ENCODE data around the gene NVL. TPM values are rescaled to one million over a fixed set of nuclear protein-coding genes. Genes with fewer than 3 reads are reported as not detected.

Gene NVL
- total RNA-seq = 10 to 100 TPM; 42.4 TPM
- polyA plus RNA-seq (2013, experiment 1 of 2) = 41.4 TPM
- 40.3 TPM for polyA plus RNA-seq (2013, experiment 2 of 2)
- long read RNA-seq, experiment 1, partial matches to known transcripts = 8 of 10 reads
- long read RNA-seq, experiment 1, other reads (novel, unspliced or antisense) = 1 of 10 reads
- long read RNA-seq, experiment 2, transcript NVL-216 (24 exons, 3,003 nt) = minor isoform, 5 of 61 reads
- long read RNA-seq, experiment 2, transcript NVL-201 (23 exons, 3,123 nt) = major isoform, 36 of 61 reads
- long read RNA-seq, experiment 2, partial matches to known transcripts = 2 of 61 reads
- long read RNA-seq, experiment 2, other reads (novel, unspliced or antisense) = 17 of 61 reads
- long read RNA-seq, experiment 3, transcript NVL-216 (24 exons, 3,003 nt) = minor isoform, 12 of 212 reads
- long read RNA-seq, experiment 3, transcript NVL-201 (23 exons, 3,123 nt) = major isoform, 115 of 212 reads
- long read RNA-seq, experiment 3, transcript NVL-203 (22 exons, 2,832 nt) = minor isoform, 15 of 212 reads
- long read RNA-seq, experiment 3, partial matches to known transcripts = 15 of 212 reads
- long read RNA-seq, experiment 3, other reads (novel, unspliced or antisense) = 52 of 212 reads
- long read RNA-seq, experiment 4, transcript NVL-201 (23 exons, 3,123 nt) = major isoform, 9 of 27 reads
- long read RNA-seq, experiment 4, partial matches to known transcripts = 14 of 27 reads
- long read RNA-seq, experiment 4, other reads (novel, unspliced or antisense) = 2 of 27 reads

DNA sequence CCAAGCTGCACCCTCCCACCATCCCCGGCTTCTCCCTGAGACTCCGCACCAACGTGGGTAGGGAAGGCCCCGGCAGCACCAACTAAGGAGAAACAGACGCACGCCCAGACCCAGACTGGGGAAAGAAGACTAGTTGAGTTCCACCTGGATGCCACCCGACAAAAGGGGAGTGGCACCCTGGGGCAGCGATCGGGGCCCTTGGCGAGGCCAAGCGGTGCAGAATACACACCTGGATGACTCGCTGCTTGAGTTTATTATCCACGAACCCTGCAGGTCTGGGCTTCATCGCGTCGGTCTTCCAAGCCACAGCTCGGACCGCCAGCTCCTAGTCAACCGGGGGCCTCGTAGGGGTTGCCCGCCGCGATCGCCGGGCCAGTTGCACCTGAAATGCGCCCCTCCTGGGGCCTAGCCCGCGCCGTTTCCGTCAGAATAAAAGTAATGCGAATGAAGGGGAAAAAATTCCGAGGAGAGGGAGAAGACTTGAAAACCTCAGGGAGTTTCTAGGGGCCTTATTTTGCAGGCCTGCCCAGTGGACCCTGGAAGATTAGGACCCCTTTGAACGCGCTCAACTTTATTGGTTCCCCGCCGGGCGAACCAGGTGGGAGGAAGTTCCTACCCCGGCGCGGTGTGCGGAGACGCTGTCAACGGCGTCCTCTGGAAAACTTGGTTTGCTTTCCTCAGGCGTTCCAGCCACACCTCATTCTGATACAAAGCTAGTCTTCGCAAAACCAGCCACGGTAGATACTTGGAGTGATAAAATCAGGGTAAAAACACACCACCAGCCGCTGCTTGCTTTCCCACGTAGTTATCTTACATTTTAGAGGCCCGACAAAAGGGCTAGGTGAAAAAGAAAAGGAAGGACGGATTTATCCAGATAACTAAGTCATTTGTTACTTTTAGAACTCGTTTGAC, at the start of gene NVL:
NVL (minus strand) TSS at position 331 of the 912 bp plus-strand sequence; CDS start at position 286, 45 bp downstream.
- H3K36me3 ChIP-seq (ENCODE audit: control insufficient read depth, insufficient read depth, low read length) = peaks cover 12% of the 10 kb centered on the region
- Mint-ChIP-seq H3K27ac (peak within 1 kb of the TSS; percentile 100), H3K4me1 (peaks cover 11% of the 10 kb centered on the region), H3K9me3 (no peaks in the 10 kb centered on the region), H3K27me3 (ENCODE audit: insufficient read depth) (no peaks in the 10 kb centered on the region), H3K4me3 (peak within 1 kb of the TSS; percentile 89), H3K36me3 (ENCODE audit: low read depth) (peaks cover 16% of the 10 kb centered on the region)
- WGBS, 2 experiments (ENCODE audit: insufficient coverage in 1 of 2, insufficient read length in 1 of 2) = 0 to 1% methylated on average over 18 to 52 of the region's 52 CpGs
- H3K9ac ChIP-seq (ENCODE audit: extremely low read depth, low read length, poor library complexity, severe bottlenecking) = peak within 1 kb of the TSS; percentile 93
- no peaks in the 10 kb centered on the region for H3K4me1 ChIP-seq (ENCODE audit: control insufficient read depth, insufficient read depth, low read length)
- no peaks in the 10 kb centered on the region for H3K27me3 ChIP-seq (ENCODE audit: control insufficient read depth, insufficient read depth, low read length, poor library complexity, severe bottlenecking)
- TF ChIP-seq, protein P1, sequence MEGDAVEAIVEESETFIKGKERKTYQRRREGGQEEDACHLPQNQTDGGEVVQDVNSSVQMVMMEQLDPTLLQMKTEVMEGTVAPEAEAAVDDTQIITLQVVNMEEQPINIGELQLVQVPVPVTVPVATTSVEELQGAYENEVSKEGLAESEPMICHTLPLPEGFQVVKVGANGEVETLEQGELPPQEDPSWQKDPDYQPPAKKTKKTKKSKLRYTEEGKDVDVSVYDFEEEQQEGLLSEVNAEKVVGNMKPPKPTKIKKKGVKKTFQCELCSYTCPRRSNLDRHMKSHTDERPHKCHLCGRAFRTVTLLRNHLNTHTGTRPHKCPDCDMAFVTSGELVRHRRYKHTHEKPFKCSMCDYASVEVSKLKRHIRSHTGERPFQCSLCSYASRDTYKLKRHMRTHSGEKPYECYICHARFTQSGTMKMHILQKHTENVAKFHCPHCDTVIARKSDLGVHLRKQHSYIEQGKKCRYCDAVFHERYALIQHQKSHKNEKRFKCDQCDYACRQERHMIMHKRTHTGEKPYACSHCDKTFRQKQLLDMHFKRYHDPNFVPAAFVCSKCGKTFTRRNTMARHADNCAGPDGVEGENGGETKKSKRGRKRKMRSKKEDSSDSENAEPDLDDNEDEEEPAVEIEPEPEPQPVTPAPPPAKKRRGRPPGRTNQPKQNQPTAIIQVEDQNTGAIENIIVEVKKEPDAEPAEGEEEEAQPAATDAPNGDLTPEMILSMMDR (conservative IDR thresholded peaks at IDR 0.05) = no peak
- peak within 1 kb of the TSS; percentile 98 for H3K27ac ChIP-seq (ENCODE audit: low read depth, low read length)
- no peaks in the 10 kb centered on the region for H3K9me3 ChIP-seq (ENCODE audit: control insufficient read depth, low read length)
- DNase-seq = peak; percentile 93
- peak within 1 kb of the TSS; percentile 96 for H3K4me3 ChIP-seq (ENCODE audit: low read length)

DNA sequence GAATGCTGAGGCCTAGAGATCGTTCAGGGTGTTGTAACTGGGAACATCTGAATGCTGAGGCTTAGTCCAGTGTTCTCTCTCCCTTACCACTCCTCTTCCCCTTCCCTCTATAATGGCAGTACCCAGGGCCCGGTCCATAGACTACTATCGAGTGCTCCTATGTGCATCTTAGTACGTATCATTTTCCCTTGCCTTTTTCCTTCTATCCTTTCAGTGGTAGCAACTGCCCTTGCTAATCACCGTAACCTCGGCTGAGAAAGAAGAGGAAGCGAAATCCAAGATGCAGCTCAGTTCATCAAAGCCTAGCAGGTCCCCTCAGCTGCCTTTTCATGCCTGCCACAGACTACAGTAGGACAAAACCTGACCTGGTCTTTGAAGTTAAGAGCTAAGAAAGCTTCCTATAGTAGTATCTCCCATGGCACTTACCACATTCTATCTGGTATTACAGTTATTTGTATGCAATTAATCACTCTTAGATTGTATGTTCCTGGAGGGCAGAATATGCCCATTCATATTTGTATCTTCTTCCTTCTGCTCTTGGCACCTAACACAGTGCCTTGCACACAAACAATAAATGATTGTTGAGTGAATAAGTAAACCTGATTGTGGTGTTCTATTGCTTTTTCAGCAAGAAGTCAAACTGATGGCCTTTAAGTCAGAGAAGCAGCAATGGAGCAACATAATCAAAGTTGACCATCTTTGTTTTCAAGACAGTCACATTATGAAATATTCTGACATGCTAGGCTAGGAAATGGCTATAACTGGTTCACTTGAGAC, 49.1 kb upstream of the NVL start:
- H3K9ac ChIP-seq (ENCODE audit: extremely low read depth, low read length, poor library complexity, severe bottlenecking) = no peak overlapping the region
- Mint-ChIP-seq H3K4me3 (no peak overlapping the region), H3K36me3 (ENCODE audit: low read depth) (peaks cover 37% of the 10 kb centered on the region), H3K27me3 (ENCODE audit: insufficient read depth) (no peaks in the 10 kb centered on the region), H3K9me3 (no peaks in the 10 kb centered on the region), H3K27ac (peak overlapping the region; percentile 66), H3K4me1 (no peaks in the 10 kb centered on the region)
- peak overlapping the region; percentile 54 for H3K27ac ChIP-seq (ENCODE audit: low read depth, low read length)
- H3K9me3 ChIP-seq (ENCODE audit: control insufficient read depth, low read length) = no peaks in the 10 kb centered on the region
- H3K4me3 ChIP-seq (ENCODE audit: low read length) = no peak overlapping the region
- H3K36me3 ChIP-seq (ENCODE audit: control insufficient read depth, insufficient read depth, low read length) = peaks cover 45% of the 10 kb centered on the region
- no peak for DNase-seq
- WGBS, 2 experiments (ENCODE audit: insufficient coverage in 1 of 2, insufficient read length in 1 of 2) = 97% methylated on average over 4 to 7 of the region's 7 CpGs
- no peaks in the 10 kb centered on the region for H3K4me1 ChIP-seq (ENCODE audit: control insufficient read depth, insufficient read depth, low read length)
- TF ChIP-seq, protein P1 (conservative IDR thresholded peaks at IDR 0.05) = no peak
- H3K27me3 ChIP-seq (ENCODE audit: control insufficient read depth, insufficient read depth, low read length, poor library complexity, severe bottlenecking) = no peaks in the 10 kb centered on the region

All from endodermal cell (in vitro differentiated cells).